Spleen (tissue), 11 donors: Measurements from ENCODE around the gene MN1. TPM values are rescaled to one million over a fixed set of nuclear protein-coding genes. Genes with fewer than 3 reads are reported as not detected.

Source experiments
- DNase-seq: peaks from one replicate; pipeline ENCODE4 v3.0.0-alpha.2; 2020
- H3K27ac ChIP-seq, 8 donors: fragments of 200-600 bp; sonication (generic) in 7 of 8; 1 replicate in 4 of 8; 2 replicates in 4 of 8; pipeline versions ENCODE4 v1.5.0 to v1.8.0; 2016 to 2021; ENCODE audit warnings: inconsistent platforms in 4 of 8, mild to moderate bottlenecking in 4 of 8, moderate library complexity in 1 of 8
- H3K27me3 ChIP-seq, 7 donors: fragments of 200-600 bp; sonication (generic) in 6 of 7; replicated peaks in 1 of 7; 1 replicate in 4 of 7; 2 replicates in 3 of 7; pipeline versions ENCODE4 v1.5.0 to v1.8.0; 2016 to 2021; ENCODE audit warnings: inconsistent platforms in 3 of 7, mild to moderate bottlenecking in 1 of 7
- H3K36me3 ChIP-seq, 6 donors: fragments of 200-600 bp; sonication (generic) in 5 of 6; 1 replicate in 4 of 6; 2 replicates in 2 of 6; pipeline versions ENCODE4 v1.5.0 to v1.8.0; 2016 to 2021; ENCODE audit warnings: inconsistent platforms in 2 of 6
- H3K4me1 ChIP-seq, 6 donors: fragments of 200-600 bp; sonication (generic) in 5 of 6; 1 replicate in 3 of 6; 2 replicates in 3 of 6; pipeline versions ENCODE4 v1.5.0 to v1.8.0; 2016 to 2021; ENCODE audit warnings: inconsistent platforms in 3 of 6
- H3K4me3 ChIP-seq, 8 donors: fragments of 200-600 bp; sonication (generic) in 7 of 8; 1 replicate in 4 of 8; 2 replicates in 4 of 8; pipeline versions ENCODE4 v1.5.0 to v1.8.0; 2016 to 2021; ENCODE audit warnings: inconsistent platforms in 4 of 8, mild to moderate bottlenecking in 4 of 8, moderate library complexity in 2 of 8
- H3K9me3 ChIP-seq, 8 donors: fragments of 200-600 bp; sonication (generic) in 7 of 8; 1 replicate in 4 of 8; 2 replicates in 4 of 8; pipeline versions ENCODE4 v1.5.0 to v1.8.0; 2016 to 2021; ENCODE audit warnings: inconsistent platforms in 4 of 8
- CTCF ChIP-seq, 11 experiments: fragments of 200-600 bp in 7 of 11; fragments of 450-650 bp in 4 of 11; sonication (generic) in 4 of 11; IDR thresholded peaks in 8 of 11; conservative IDR thresholded peaks in 3 of 11; 1 replicate in 7 of 11; 2 replicates in 4 of 11; pipeline versions ENCODE4 v1.4.0 to v1.8.0; 2016 to 2021; ENCODE audit warnings: antibody characterized with exemption in 11 of 11, inconsistent platforms in 4 of 11, mild to moderate bottlenecking in 1 of 11
- POLR2A ChIP-seq, 3 donors: fragments of 450-650 bp; IDR thresholded peaks; one replicate each; pipeline ENCODE4 v1.5.1; 2017; ENCODE audit warnings: antibody characterized with exemption in 3 of 3, mild to moderate bottlenecking in 1 of 3
- POLR2AphosphoS5 ChIP-seq, 3 donors: sonication (generic); formaldehyde crosslinking; IDR thresholded peaks; one replicate each; pipeline ENCODE4 v1.5.1; 2017; ENCODE audit warnings: antibody characterized with exemption in 3 of 3
- WGBS, 5 donors: extraction: QIAGEN DNeasy Blood & Tissue Kit in 3 of 5; methylation state at CpG; one replicate each; pipeline versions ENCODE4 v1.1.5 to v1.1.7; 2013 to 2018; 5-methylcytosine and 5-hydroxymethylcytosine counted together
- intact Hi-C: fragments of 100-400 bp; cut with DNase I; formaldehyde crosslinking; loops from one replicate; pipeline ENCODE4 v1.15.0; 2023; ENCODE audit warnings: low total_unique reads
- polyA plus RNA-seq, 3 donors: library from polyadenylated mRNA; stranded (reverse); fragments of 200-250 nt; gene quantifications; one replicate each; pipeline ENCODE4 v1.2.1, GENCODE V29; 2013
- total RNA-seq, 7 donors: library from RNA; depleted of rRNA in 3 of 7; stranded (reverse); fragments of >200 nt in 3 of 7; fragmentation: NEBNext Ultra II Directional in 4 of 7; extraction: Animal tissue kit (Norgen Biotek cat#: 25700) in 4 of 7; gene quantifications; one replicate each; pipeline versions ENCODE4 v1.1.0 to v1.2.1, GENCODE V29; 2016 to 2021
- donor health status: healthy with polysubstance abuse.
- donor health status: DM: no; HTN: no; CAD: no; lungs with moderate emphysema.
- donor health status: DM: no; HTN: no; CAD: no.
- donor health status: Bipolar disorder and iron deficiency.
- donor health status: healthy.
- donor health status: DM: no; HTN: no; CAD: no.
- donor health status: DM: yes; HTN: yes; CAD: no.

The MN1 gene
- total and polyA plus RNA-seq, 10 donors: 0.15 to 1.5 (median 0.71) TPM

- 92 to 97% (median 92%) methylated on average over 5 of the region's 5 CpGs for WGBS, 5 donors
- Histone ChIP-seq H3K36me3 (peaks cover 0 to 81% (median 12%) of the 10 kb centered on the region in 6 donors), H3K4me1 (peaks cover 0 to 36% (median 10%) of the 10 kb centered on the region in 6 donors), H3K27ac (no peak overlapping the region), H3K4me3 (no peak overlapping the region), H3K27me3 (no peaks in the 10 kb centered on the region), H3K9me3 (no peaks in the 10 kb centered on the region)
- DNase-seq: no peak
- intact Hi-C loops: no loop called here
- TF ChIP-seq POLR2AphosphoS5 (IDR thresholded peaks at IDR 0.05): no peak
- no peak for TF ChIP-seq CTCF (IDR thresholded peaks at IDR 0.05 in 8 of 11, conservative IDR thresholded peaks at IDR 0.05 in 3 of 11)
- TF ChIP-seq POLR2A (IDR thresholded peaks at IDR 0.05): no peak
Measured at GRCh38 chr22:27846248-27846757, 44.7 kb upstream of the MN1 start.

- H3K4me1 ChIP-seq: peaks cover 0 to 35% (median 9%) of the 10 kb centered on the region in 6 donors
- peaks cover 0 to 81% (median 8%) of the 10 kb centered on the region in 6 donors for H3K36me3 ChIP-seq
- H3K27ac ChIP-seq: no peak overlapping the region
- WGBS, 5 donors: 80 to 90% (median 85%) methylated on average over 7 of the region's 7 CpGs
- no peak for TF ChIP-seq POLR2A (IDR thresholded peaks at IDR 0.05)
- no peak for TF ChIP-seq CTCF (IDR thresholded peaks at IDR 0.05 in 8 of 11, conservative IDR thresholded peaks at IDR 0.05 in 3 of 11)
- no peak for TF ChIP-seq POLR2AphosphoS5 (IDR thresholded peaks at IDR 0.05)
- no peaks in the 10 kb centered on the region for H3K9me3 ChIP-seq
- no peaks in the 10 kb centered on the region for H3K27me3 ChIP-seq
- intact Hi-C loops: no loop called here
- no peak overlapping the region for H3K4me3 ChIP-seq
- DNase-seq: no peak
Measured at GRCh38 chr22:27845644-27846043, 44.1 kb upstream of the MN1 start.

GRCh38 chr22:27844656-27845591 is 43.4 kb upstream of the MN1 start:
- WGBS, 5 donors: 86 to 95% (median 90%) methylated on average over 15 to 20 of the region's 20 CpGs
- intact Hi-C loops: no loop called here
- TF ChIP-seq POLR2AphosphoS5 (IDR thresholded peaks at IDR 0.05) (no peak), POLR2A (IDR thresholded peaks at IDR 0.05) (no peak), CTCF (IDR thresholded peaks at IDR 0.05 in 8 of 11, conservative IDR thresholded peaks at IDR 0.05 in 3 of 11) (no peak)

GRCh38 chr22:27844256-27844655 is 42.7 kb upstream of the MN1 start:
- H3K27me3 ChIP-seq: no peaks in the 10 kb centered on the region
- 92 to 98% (median 96%) methylated on average over 6 of the region's 6 CpGs for WGBS, 5 donors
- peaks cover 0 to 68% (median 1%) of the 10 kb centered on the region in 6 donors for H3K36me3 ChIP-seq
- no peaks in the 10 kb centered on the region for H3K9me3 ChIP-seq
- no peak for DNase-seq
- peaks cover 0 to 21% (median 0%) of the 10 kb centered on the region in 6 donors for H3K4me1 ChIP-seq
- no peak overlapping the region for H3K27ac ChIP-seq
- H3K4me3 ChIP-seq: no peak overlapping the region
- intact Hi-C loops: no loop called here
- TF ChIP-seq CTCF (IDR thresholded peaks at IDR 0.05 in 8 of 11, conservative IDR thresholded peaks at IDR 0.05 in 3 of 11) (no peak), POLR2A (IDR thresholded peaks at IDR 0.05) (no peak), POLR2AphosphoS5 (IDR thresholded peaks at IDR 0.05) (no peak)

More at GRCh38 chr22:27844656-27845591, 43.4 kb upstream of the MN1 start:
- no peaks in the 10 kb centered on the region for H3K9me3 ChIP-seq
- H3K4me1 ChIP-seq: peaks cover 0 to 27% (median 4%) of the 10 kb centered on the region in 6 donors
- no peak overlapping the region for H3K4me3 ChIP-seq
- H3K27me3 ChIP-seq: no peaks in the 10 kb centered on the region
- H3K27ac ChIP-seq: no peak overlapping the region
- DNase-seq: no peak
- H3K36me3 ChIP-seq: peaks cover 0 to 75% (median 4%) of the 10 kb centered on the region in 6 donors
